H9 (cell line): ENCODE measurements around the gene PPP2R2B. TPM values are rescaled to one million over a fixed set of nuclear protein-coding genes. Genes with fewer than 3 reads are reported as not detected.

Experiments
- DNase-seq: peaks from one replicate; pipeline ENCODE4 v3.0.0-alpha.2; 2017
- H2AFZ ChIP-seq: one replicate; pipeline ENCODE4 v1.6.1; 2013; ENCODE audit warnings: mild to moderate bottlenecking, low read length, control low read depth, moderate library complexity
- H2AK5ac ChIP-seq: 2 replicates; pipeline ENCODE4 v1.6.1; 2013; ENCODE audit warnings: low read length, control low read depth, mixed read lengths; ENCODE audit not compliant: insufficient read length
- H2BK120ac ChIP-seq: one replicate; pipeline ENCODE4 v1.6.1; 2013; ENCODE audit warnings: low read depth, mild to moderate bottlenecking, low read length, control low read depth, inconsistent platforms; ENCODE audit not compliant: poor library complexity, severe bottlenecking
- H2BK12ac ChIP-seq: 2 replicates; pipeline ENCODE4 v1.6.1; 2013; ENCODE audit warnings: low read length, control low read depth, mixed read lengths, low read depth; ENCODE audit not compliant: insufficient read length
- H2BK15ac ChIP-seq: 2 replicates; pipeline ENCODE4 v1.6.1; 2013; ENCODE audit warnings: low read depth, low read length, control low read depth
- H2BK20ac ChIP-seq: one replicate; pipeline ENCODE4 v1.6.1; 2013; ENCODE audit warnings: low read depth, mild to moderate bottlenecking, low read length, control low read depth, inconsistent platforms; ENCODE audit not compliant: poor library complexity, severe bottlenecking
- H2BK5ac ChIP-seq: 2 replicates; pipeline ENCODE4 v1.6.1; 2013; ENCODE audit warnings: low read length, control low read depth, mixed read lengths; ENCODE audit not compliant: insufficient read length
- H3K14ac ChIP-seq: 2 replicates; pipeline ENCODE4 v1.6.1; 2013; ENCODE audit warnings: low read length, control low read depth; ENCODE audit not compliant: insufficient read depth
- H3K18ac ChIP-seq: 2 replicates; pipeline ENCODE4 v1.6.1; 2013; ENCODE audit warnings: low read depth, mild to moderate bottlenecking, mixed read lengths, low read length, control low read depth; ENCODE audit not compliant: insufficient read length
- H3K23ac ChIP-seq: 2 replicates; pipeline ENCODE4 v1.6.1; 2013; ENCODE audit warnings: low read length, control low read depth, mixed read lengths, low read depth; ENCODE audit not compliant: insufficient read length
- H3K23me2 ChIP-seq: 2 replicates; pipeline ENCODE4 v1.6.1; 2013; ENCODE audit warnings: low read depth, mild to moderate bottlenecking, mixed read lengths, low read length, control low read depth; ENCODE audit not compliant: insufficient read length, poor library complexity, severe bottlenecking
- H3K27ac ChIP-seq: 2 replicates; pipeline ENCODE4 v1.5.1; 2013; ENCODE audit warnings: low read length, control low read depth, mixed read lengths, low read depth; ENCODE audit not compliant: insufficient read length
- H3K27me3 ChIP-seq: 2 replicates; pipeline ENCODE4 v1.6.1; 2013; ENCODE audit warnings: low read length, control low read depth, inconsistent platforms; ENCODE audit not compliant: insufficient read depth
- H3K4ac ChIP-seq: 2 replicates; pipeline ENCODE4 v1.6.1; 2013; ENCODE audit warnings: low read depth, mild to moderate bottlenecking, control low read depth, inconsistent platforms, low read length, moderate library complexity
- H3K4me1 ChIP-seq: 2 replicates; pipeline ENCODE4 v1.6.1; 2013; ENCODE audit warnings: low read length, control low read depth, inconsistent platforms; ENCODE audit not compliant: insufficient read depth
- H3K4me2 ChIP-seq: 2 replicates; pipeline ENCODE4 v1.6.1; 2013; ENCODE audit warnings: low read length, control low read depth, mixed read lengths; ENCODE audit not compliant: insufficient read length, insufficient read depth
- H3K56ac ChIP-seq: 2 replicates; pipeline ENCODE4 v1.6.1; 2013; ENCODE audit warnings: low read depth, mild to moderate bottlenecking, mixed read lengths, low read length, control low read depth; ENCODE audit not compliant: insufficient read length
- H3K79me1 ChIP-seq: 2 replicates; pipeline ENCODE4 v1.6.1; 2013; ENCODE audit warnings: low read depth, mild to moderate bottlenecking, moderate library complexity, low read length, control low read depth, inconsistent platforms; ENCODE audit not compliant: insufficient read depth, poor library complexity, severe bottlenecking
- H3K79me2 ChIP-seq: 2 replicates; pipeline ENCODE4 v1.6.1; 2013; ENCODE audit warnings: low read length, control low read depth, inconsistent platforms; ENCODE audit not compliant: insufficient read depth
- H3K9ac ChIP-seq: 2 replicates; pipeline ENCODE4 v1.6.1; 2013; ENCODE audit warnings: low read length, control low read depth, mixed read lengths; ENCODE audit not compliant: insufficient read length; ENCODE audit errors: extremely low read depth
- H3K9me3 ChIP-seq: one replicate; pipeline ENCODE4 v1.6.1; 2013; ENCODE audit warnings: low read depth, low read length, inconsistent platforms; ENCODE audit not compliant: control insufficient read depth
- H3T11ph ChIP-seq: one replicate; pipeline ENCODE4 v1.6.1; 2013; ENCODE audit warnings: mild to moderate bottlenecking, low read length, control low read depth, inconsistent platforms
- H4K20me1 ChIP-seq: one replicate; pipeline ENCODE4 v1.6.1; 2013; ENCODE audit not compliant: control insufficient read depth, insufficient read length, insufficient read depth
- H4K5ac ChIP-seq: 2 replicates; pipeline ENCODE4 v1.6.1; 2013; ENCODE audit warnings: low read depth, mild to moderate bottlenecking, mixed read lengths, low read length, control low read depth; ENCODE audit not compliant: insufficient read length
- H4K8ac ChIP-seq: replicated peaks from 2 replicates; pipeline ENCODE4 v1.6.1; 2013; ENCODE audit warnings: low read length, control low read depth, mixed read lengths, low read depth; ENCODE audit not compliant: insufficient read length
- H4K91ac ChIP-seq: 2 replicates; pipeline ENCODE4 v1.6.1; 2013; ENCODE audit warnings: low read depth, mild to moderate bottlenecking, moderate library complexity, mixed read lengths, low read length, control low read depth; ENCODE audit not compliant: insufficient read length
- H3K27ac Mint-ChIP-seq, 3 experiments: 2 replicates in 2 of 3; 3 replicates in 1 of 3; pipeline ENCODE4 v1.8.0; 2020 to 2021; ENCODE audit warnings: mixed read lengths in 3 of 3, mild to moderate bottlenecking in 1 of 3, moderate library complexity in 1 of 3
- H3K27me3 Mint-ChIP-seq: 2 replicates; pipeline ENCODE4 v1.8.0; 2021; ENCODE audit warnings: low read depth, mild to moderate bottlenecking, moderate library complexity, mixed read lengths
- H3K36me3 Mint-ChIP-seq, 3 experiments: 2 replicates in 2 of 3; 3 replicates in 1 of 3; pipeline ENCODE4 v1.8.0; 2020 to 2021; ENCODE audit warnings: low read depth in 3 of 3, mixed read lengths in 3 of 3; ENCODE audit not compliant: insufficient read depth in 1 of 3
- H3K4me1 Mint-ChIP-seq, 2 experiments: 2 replicates each; pipeline ENCODE4 v1.8.0; 2020; ENCODE audit warnings: mixed read lengths in 2 of 2
- H3K4me3 Mint-ChIP-seq, 2 experiments: 2 replicates in 1 of 2; 3 replicates in 1 of 2; pipeline ENCODE4 v1.8.0; 2020 to 2021; ENCODE audit warnings: mild to moderate bottlenecking in 2 of 2, mixed read lengths in 2 of 2, moderate library complexity in 1 of 2
- H3K9me3 Mint-ChIP-seq, 2 experiments: 2 replicates in 1 of 2; 3 replicates in 1 of 2; pipeline ENCODE4 v1.8.0; 2020; ENCODE audit warnings: mild to moderate bottlenecking in 2 of 2, mixed read lengths in 2 of 2, moderate library complexity in 1 of 2
- WGBS: extraction: QIAGEN DNeasy Blood & Tissue Kit; methylation state at CpG from one replicate; pipeline ENCODE4 v1.1.7; 2013; ENCODE audit warnings: missing lambda C conversion rate, low lambda C conversion rate, mixed read lengths; ENCODE audit not compliant: insufficient read length; ENCODE audit errors: extremely low coverage; 5-methylcytosine and 5-hydroxymethylcytosine counted together
- total RNA-seq: library from RNA; stranded (reverse); gene quantifications from 2 replicates; pipeline ENCODE4 v1.2.1, GENCODE V29; 2021
- TF ChIP-seq, protein P1 (sequence below): fragments of 200-600 bp; sonication (generic); conservative IDR thresholded peaks from 3 replicates; pipeline ENCODE4 v1.8.0; 2021; ENCODE audit warnings: antibody characterized with exemption, mild to moderate bottlenecking

Gene PPP2R2B
- total RNA-seq, 1 experiment from 2014 or later = 14.3 TPM

DNA sequence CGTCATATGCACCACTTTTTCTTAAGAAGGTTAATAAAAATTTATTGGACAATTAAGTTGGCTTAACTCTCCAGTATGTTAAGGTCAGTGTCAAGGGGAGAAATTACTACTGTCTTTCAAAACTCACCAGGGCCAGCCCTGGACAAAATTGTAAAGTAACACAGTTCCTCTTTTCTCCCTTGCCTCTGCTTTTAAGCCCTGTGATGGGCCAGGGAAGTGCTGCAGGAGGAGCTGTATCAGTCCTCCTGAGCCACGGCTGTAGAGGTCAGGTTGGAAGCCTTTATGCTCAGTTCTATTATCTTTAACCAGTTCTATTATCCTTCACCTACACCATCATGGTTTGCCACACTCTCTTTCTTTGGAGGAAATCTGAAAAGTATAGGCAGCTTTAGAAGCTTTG lies 11.5 kb upstream of the PPP2R2B start:
- no peaks in the 10 kb centered on the region for H3K79me2 ChIP-seq
- H3K27ac Mint-ChIP-seq = no peak overlapping the region
- H2BK120ac ChIP-seq = no peak overlapping the region
- H4K5ac ChIP-seq = no peak overlapping the region
- H3K4me3 Mint-ChIP-seq = no peak overlapping the region
- H3K4me1 Mint-ChIP-seq = peaks cover 29 to 35% of the 10 kb centered on the region in 2 experiments
- no peak overlapping the region for H3K27ac ChIP-seq
- no peak overlapping the region for H2AFZ ChIP-seq
- no peaks in the 10 kb centered on the region for H3K23me2 ChIP-seq
- no peaks in the 10 kb centered on the region for H3K36me3 Mint-ChIP-seq
- no peak overlapping the region for H4K91ac ChIP-seq
- no peak overlapping the region for H2BK15ac ChIP-seq
- H3K9me3 Mint-ChIP-seq = no peaks in the 10 kb centered on the region; a peak in 1 of 5 replicates
- TF ChIP-seq, protein P1, sequence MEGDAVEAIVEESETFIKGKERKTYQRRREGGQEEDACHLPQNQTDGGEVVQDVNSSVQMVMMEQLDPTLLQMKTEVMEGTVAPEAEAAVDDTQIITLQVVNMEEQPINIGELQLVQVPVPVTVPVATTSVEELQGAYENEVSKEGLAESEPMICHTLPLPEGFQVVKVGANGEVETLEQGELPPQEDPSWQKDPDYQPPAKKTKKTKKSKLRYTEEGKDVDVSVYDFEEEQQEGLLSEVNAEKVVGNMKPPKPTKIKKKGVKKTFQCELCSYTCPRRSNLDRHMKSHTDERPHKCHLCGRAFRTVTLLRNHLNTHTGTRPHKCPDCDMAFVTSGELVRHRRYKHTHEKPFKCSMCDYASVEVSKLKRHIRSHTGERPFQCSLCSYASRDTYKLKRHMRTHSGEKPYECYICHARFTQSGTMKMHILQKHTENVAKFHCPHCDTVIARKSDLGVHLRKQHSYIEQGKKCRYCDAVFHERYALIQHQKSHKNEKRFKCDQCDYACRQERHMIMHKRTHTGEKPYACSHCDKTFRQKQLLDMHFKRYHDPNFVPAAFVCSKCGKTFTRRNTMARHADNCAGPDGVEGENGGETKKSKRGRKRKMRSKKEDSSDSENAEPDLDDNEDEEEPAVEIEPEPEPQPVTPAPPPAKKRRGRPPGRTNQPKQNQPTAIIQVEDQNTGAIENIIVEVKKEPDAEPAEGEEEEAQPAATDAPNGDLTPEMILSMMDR = no peak
- no peak overlapping the region for H3K14ac ChIP-seq
- H3K79me1 ChIP-seq = no peaks in the 10 kb centered on the region
- H2BK12ac ChIP-seq = no peak overlapping the region
- no peak overlapping the region for H3K56ac ChIP-seq
- H3K4ac ChIP-seq = no peak overlapping the region
- H2BK5ac ChIP-seq = no peak overlapping the region
- H4K8ac ChIP-seq = no peak overlapping the region
- no peak overlapping the region for H3T11ph ChIP-seq
- no peaks in the 10 kb centered on the region; the same call in 1 of the 2 replicates for H3K27me3 ChIP-seq
- peaks cover 10% of the 10 kb centered on the region; the same call in 1 of the 2 replicates for H3K4me1 ChIP-seq
- no CpG with 5 or more reads among the region's 2 CpGs for WGBS
- H2AK5ac ChIP-seq = no peak overlapping the region
- H3K9ac ChIP-seq = no peak overlapping the region
- H3K18ac ChIP-seq = no peak overlapping the region
- no peak overlapping the region for H2BK20ac ChIP-seq
- no peaks in the 10 kb centered on the region for H4K20me1 ChIP-seq
- no peak for DNase-seq
- no peaks in the 10 kb centered on the region for H3K9me3 ChIP-seq
- no peak overlapping the region for H3K4me2 ChIP-seq
- H3K27me3 Mint-ChIP-seq = no peaks in the 10 kb centered on the region
- H3K23ac ChIP-seq = no peak overlapping the region
